Astrocyte (in vitro differentiated cells and primary cell): ENCODE data around the gene RCE1. TPM values are rescaled to one million over a fixed set of nuclear protein-coding genes. Genes with fewer than 3 reads are reported as not detected.

Experiments
- DNase-seq: peaks from one replicate; pipeline ENCODE4 v3.0.0-alpha.2; 2010; ENCODE audit warnings: low read depth
- FAIRE-seq: peaks from 2 replicates; lab custom pipeline; 2011; peaks lifted over from hg19 to GRCh38; lab: Jason Lieb, UNC
- H2AFZ ChIP-seq: 2 replicates; pipeline ENCODE4 v1.6.0; 2012; ENCODE audit warnings: low read depth, low read length, inconsistent platforms
- H3K27ac ChIP-seq: 2 replicates; pipeline ENCODE4 v1.5.1; 2011; ENCODE audit warnings: low read depth, low read length, inconsistent platforms
- H3K27me3 ChIP-seq: 2 replicates; pipeline ENCODE4 v1.6.0; 2011; ENCODE audit warnings: low read length, inconsistent platforms; ENCODE audit not compliant: insufficient read depth
- H3K36me3 ChIP-seq: 2 replicates; pipeline ENCODE4 v1.5.1; 2011; ENCODE audit warnings: low read length, inconsistent platforms; ENCODE audit not compliant: insufficient read depth
- H3K4me1 ChIP-seq: 2 replicates; pipeline ENCODE4 v1.5.1; 2011; ENCODE audit warnings: low read length, inconsistent platforms; ENCODE audit not compliant: insufficient read depth
- H3K4me2 ChIP-seq: 2 replicates; pipeline ENCODE4 v1.6.0; 2012; ENCODE audit warnings: low read length, inconsistent platforms
- H3K4me3 ChIP-seq: 2 replicates; pipeline ENCODE4 v1.5.1; 2011; ENCODE audit warnings: low read depth, mild to moderate bottlenecking, low read length, inconsistent platforms; ENCODE audit not compliant: insufficient read depth
- H3K79me2 ChIP-seq: 2 replicates; pipeline ENCODE4 v1.6.0; 2012; ENCODE audit warnings: mild to moderate bottlenecking, low read length, inconsistent platforms; ENCODE audit not compliant: insufficient read depth
- H3K9ac ChIP-seq: 2 replicates; pipeline ENCODE4 v1.6.0; 2012; ENCODE audit warnings: mild to moderate bottlenecking, low read length, inconsistent platforms
- H3K9me3 ChIP-seq: 2 replicates; pipeline ENCODE4 v1.5.1; 2012; ENCODE audit warnings: low read depth, mild to moderate bottlenecking, low read length, inconsistent platforms; ENCODE audit not compliant: insufficient read depth
- H4K20me1 ChIP-seq: 2 replicates; pipeline ENCODE4 v1.6.0; 2012; ENCODE audit warnings: low read length, inconsistent platforms; ENCODE audit not compliant: insufficient read depth
- H3K27ac Mint-ChIP-seq: one replicate; pipeline ENCODE4 v1.8.0; 2021; ENCODE audit warnings: mild to moderate bottlenecking, mixed read lengths; ENCODE audit not compliant: unreplicated experiment
- H3K27me3 Mint-ChIP-seq: one replicate; pipeline ENCODE4 v1.8.0; 2021; ENCODE audit warnings: low read depth, mixed read lengths; ENCODE audit not compliant: unreplicated experiment
- H3K36me3 Mint-ChIP-seq: one replicate; pipeline ENCODE4 v1.8.0; 2021; ENCODE audit warnings: low read depth, mixed read lengths; ENCODE audit not compliant: unreplicated experiment
- H3K4me1 Mint-ChIP-seq: one replicate; pipeline ENCODE4 v1.8.0; 2021; ENCODE audit warnings: low read depth, mixed read lengths; ENCODE audit not compliant: unreplicated experiment
- H3K4me3 Mint-ChIP-seq: one replicate; pipeline ENCODE4 v1.8.0; 2021; ENCODE audit warnings: mild to moderate bottlenecking, moderate library complexity, mixed read lengths; ENCODE audit not compliant: unreplicated experiment
- H3K9me3 Mint-ChIP-seq: one replicate; pipeline ENCODE4 v1.8.0; 2021; ENCODE audit warnings: mild to moderate bottlenecking, mixed read lengths; ENCODE audit not compliant: unreplicated experiment
- EZH2 ChIP-seq: IDR thresholded peaks from 2 replicates; pipeline ENCODE4 v1.6.1; 2012; ENCODE audit warnings: mild to moderate bottlenecking, low read length, inconsistent platforms; ENCODE audit not compliant: insufficient read depth
- total RNA-seq: library from RNA; stranded (reverse); gene quantifications from 2 replicates; pipeline ENCODE4 v1.2.1, GENCODE V29; 2021
- TF ChIP-seq, protein P1 (sequence below): IDR thresholded peaks from 2 replicates; pipeline ENCODE4 v1.5.1; 2011; ENCODE audit warnings: low read depth, mild to moderate bottlenecking, inconsistent platforms, low read length, moderate library complexity; ENCODE audit not compliant: insufficient read depth

Gene RCE1
- total RNA-seq, 1 donor from 2014 or later = 19.8 TPM

DNA sequence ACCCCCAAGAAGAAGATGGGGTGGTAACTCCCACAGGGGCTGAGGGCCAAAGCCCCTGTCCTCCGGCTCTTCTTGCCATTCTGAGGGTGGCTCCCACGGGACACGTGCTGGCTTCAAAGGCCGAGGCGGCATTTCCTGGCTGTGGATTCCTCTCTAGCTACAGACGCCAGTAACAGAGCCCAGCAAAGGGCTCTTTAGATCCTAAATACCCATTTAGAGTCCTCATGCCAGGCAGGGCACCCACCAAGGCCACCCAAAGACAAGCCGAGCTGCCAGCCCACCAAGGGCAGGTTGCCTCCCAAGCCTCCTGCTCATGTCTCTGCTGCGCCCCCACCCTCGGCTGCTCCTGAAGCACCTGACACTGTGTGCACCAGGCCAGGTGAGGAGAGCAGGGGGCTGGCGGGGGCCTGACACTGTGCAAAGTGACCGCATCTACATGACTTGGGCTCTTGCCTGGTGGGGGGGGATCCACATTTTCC is 19.4 kb downstream of the RCE1 start:
- FAIRE-seq (no peak), DNase-seq (no peak)
- Histone ChIP-seq H2AFZ (no peak overlapping the region), H3K4me3 (no peak overlapping the region), H3K4me1 (peaks cover 2% of the 10 kb centered on the region), H3K36me3 (no peaks in the 10 kb centered on the region), H4K20me1 (peaks cover 11% of the 10 kb centered on the region), H3K9me3 (no peaks in the 10 kb centered on the region), H3K79me2 (peaks cover 25% of the 10 kb centered on the region), H3K27ac (no peak overlapping the region), H3K4me2 (no peak overlapping the region), H3K9ac (no peak overlapping the region), H3K27me3 (no peaks in the 10 kb centered on the region)
- no peak overlapping the region for H3K4me3 Mint-ChIP-seq
- H3K9me3 Mint-ChIP-seq = no peaks in the 10 kb centered on the region
- H3K4me1 Mint-ChIP-seq = no peaks in the 10 kb centered on the region
- no peaks in the 10 kb centered on the region for H3K36me3 Mint-ChIP-seq
- H3K27ac Mint-ChIP-seq = no peak overlapping the region
- peaks cover 2% of the 10 kb centered on the region for H3K27me3 Mint-ChIP-seq
- TF ChIP-seq, protein P1, sequence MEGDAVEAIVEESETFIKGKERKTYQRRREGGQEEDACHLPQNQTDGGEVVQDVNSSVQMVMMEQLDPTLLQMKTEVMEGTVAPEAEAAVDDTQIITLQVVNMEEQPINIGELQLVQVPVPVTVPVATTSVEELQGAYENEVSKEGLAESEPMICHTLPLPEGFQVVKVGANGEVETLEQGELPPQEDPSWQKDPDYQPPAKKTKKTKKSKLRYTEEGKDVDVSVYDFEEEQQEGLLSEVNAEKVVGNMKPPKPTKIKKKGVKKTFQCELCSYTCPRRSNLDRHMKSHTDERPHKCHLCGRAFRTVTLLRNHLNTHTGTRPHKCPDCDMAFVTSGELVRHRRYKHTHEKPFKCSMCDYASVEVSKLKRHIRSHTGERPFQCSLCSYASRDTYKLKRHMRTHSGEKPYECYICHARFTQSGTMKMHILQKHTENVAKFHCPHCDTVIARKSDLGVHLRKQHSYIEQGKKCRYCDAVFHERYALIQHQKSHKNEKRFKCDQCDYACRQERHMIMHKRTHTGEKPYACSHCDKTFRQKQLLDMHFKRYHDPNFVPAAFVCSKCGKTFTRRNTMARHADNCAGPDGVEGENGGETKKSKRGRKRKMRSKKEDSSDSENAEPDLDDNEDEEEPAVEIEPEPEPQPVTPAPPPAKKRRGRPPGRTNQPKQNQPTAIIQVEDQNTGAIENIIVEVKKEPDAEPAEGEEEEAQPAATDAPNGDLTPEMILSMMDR = no peak
- TF ChIP-seq EZH2 = no peak

- no peak overlapping the region for H3K4me2 ChIP-seq
- H2AFZ ChIP-seq = no peak overlapping the region
- no peak overlapping the region for H3K9ac ChIP-seq
- DNase-seq = no peak
- peaks cover 16% of the 10 kb centered on the region for H3K79me2 ChIP-seq
- no peak overlapping the region for H3K4me3 ChIP-seq
- no peaks in the 10 kb centered on the region for H3K4me1 Mint-ChIP-seq
- H3K36me3 ChIP-seq = no peaks in the 10 kb centered on the region
- no peak overlapping the region for H3K27ac ChIP-seq
- FAIRE-seq = no peak
- no peaks in the 10 kb centered on the region for H3K36me3 Mint-ChIP-seq
- no peaks in the 10 kb centered on the region for H3K4me1 ChIP-seq
- no peak overlapping the region for H3K27ac Mint-ChIP-seq
- H3K9me3 ChIP-seq = no peaks in the 10 kb centered on the region
- no peak for TF ChIP-seq EZH2
- TF ChIP-seq, protein P1 = no peak
- peaks cover 11% of the 10 kb centered on the region for H4K20me1 ChIP-seq
- no peak overlapping the region for H3K4me3 Mint-ChIP-seq
- no peaks in the 10 kb centered on the region for H3K9me3 Mint-ChIP-seq
- peaks cover 2% of the 10 kb centered on the region for H3K27me3 Mint-ChIP-seq
- H3K27me3 ChIP-seq = no peaks in the 10 kb centered on the region
Observed at GRCh38 chr11:66863428-66864125, 20.3 kb downstream of the RCE1 start.
